Chondrocyte (in vitro differentiated cells): ENCODE data around the gene PITX3. TPM values are rescaled to one million over a fixed set of nuclear protein-coding genes. Genes with fewer than 3 reads are reported as not detected.

Experiments
- DNase-seq: peaks from one replicate; pipeline ENCODE4 v3.0.0; 2021; ENCODE audit warnings: mixed read lengths, low spot score
- H3K27ac Mint-ChIP-seq: one replicate; pipeline ENCODE4 v1.8.0; 2021; ENCODE audit warnings: mild to moderate bottlenecking, moderate library complexity, mixed read lengths; ENCODE audit not compliant: unreplicated experiment
- H3K27me3 Mint-ChIP-seq: 2 replicates; pipeline ENCODE4 v1.8.0; 2021; ENCODE audit warnings: low read depth, mixed read lengths
- H3K36me3 Mint-ChIP-seq: 2 replicates; pipeline ENCODE4 v1.8.0; 2021; ENCODE audit warnings: low read depth, mixed read lengths
- H3K4me1 Mint-ChIP-seq: 2 replicates; pipeline ENCODE4 v1.8.0; 2021; ENCODE audit warnings: low read depth, mild to moderate bottlenecking, mixed read lengths
- H3K4me3 Mint-ChIP-seq: one replicate; pipeline ENCODE4 v1.8.0; 2021; ENCODE audit warnings: mild to moderate bottlenecking, moderate library complexity, mixed read lengths; ENCODE audit not compliant: unreplicated experiment
- H3K9me3 Mint-ChIP-seq: 2 replicates; pipeline ENCODE4 v1.8.0; 2021; ENCODE audit warnings: low read depth, mixed read lengths
- CTCF ChIP-seq: fragments of 200-600 bp; sonication (generic); IDR thresholded peaks from 2 replicates; pipeline ENCODE4 v1.5.0; 2021; ENCODE audit warnings: antibody characterized with exemption, mild to moderate bottlenecking, moderate library complexity
- total RNA-seq: library from RNA; stranded (reverse); gene quantifications from 3 replicates; pipeline ENCODE4 v1.2.1, GENCODE V29; 2021

The PITX3 gene
- total RNA-seq, 1 donor from 2014 or later: not detected

- no peak for DNase-seq
- Mint-ChIP-seq H3K27ac (peak overlapping the region; percentile 85), H3K4me3 (peak overlapping the region; percentile 80), H3K36me3 (no peaks in the 10 kb centered on the region), H3K27me3 (peaks cover 17% of the 10 kb centered on the region), H3K9me3 (no peaks in the 10 kb centered on the region), H3K4me1 (peaks cover 32% of the 10 kb centered on the region)
- no peak for TF ChIP-seq CTCF
Observed at GRCh38 chr10:102242118-102242485, 790 bp upstream of the PITX3 start.

GRCh38 chr10:102241032-102241443 lies 274 bp downstream of the PITX3 start:
- H3K27me3 Mint-ChIP-seq: peaks cover 26% of the 10 kb centered on the region
- H3K4me3 Mint-ChIP-seq: peak overlapping the region; percentile 80
- H3K27ac Mint-ChIP-seq: no peak overlapping the region
- no peaks in the 10 kb centered on the region for H3K36me3 Mint-ChIP-seq
- no peak for DNase-seq
- no peak for TF ChIP-seq CTCF
- peaks cover 22% of the 10 kb centered on the region for H3K4me1 Mint-ChIP-seq
- no peaks in the 10 kb centered on the region for H3K9me3 Mint-ChIP-seq

GRCh38 chr10:102240467-102241031 lies 763 bp downstream of the PITX3 start:
- Mint-ChIP-seq H3K27me3 (peaks cover 27% of the 10 kb centered on the region), H3K4me3 (peak overlapping the region; percentile 80), H3K27ac (no peak overlapping the region), H3K9me3 (no peaks in the 10 kb centered on the region), H3K4me1 (peaks cover 24% of the 10 kb centered on the region), H3K36me3 (no peaks in the 10 kb centered on the region)
- no peak for TF ChIP-seq CTCF
- no peak for DNase-seq

GRCh38 chr10:102237711-102238252 lies 3.5 kb downstream of the PITX3 start:
- no peak for TF ChIP-seq CTCF
- Mint-ChIP-seq H3K9me3 (no peaks in the 10 kb centered on the region), H3K27ac (no peak overlapping the region), H3K4me3 (no peak overlapping the region), H3K27me3 (peaks cover 27% of the 10 kb centered on the region), H3K4me1 (peaks cover 18% of the 10 kb centered on the region), H3K36me3 (no peaks in the 10 kb centered on the region)
- DNase-seq: no peak

GRCh38 chr10:102236006-102236405 lies 5.3 kb downstream of the PITX3 start:
- H3K27ac Mint-ChIP-seq: no peak overlapping the region
- no peak for DNase-seq
- TF ChIP-seq CTCF: no peak
- H3K9me3 Mint-ChIP-seq: no peaks in the 10 kb centered on the region
- peaks cover 10% of the 10 kb centered on the region for H3K4me1 Mint-ChIP-seq
- peaks cover 27% of the 10 kb centered on the region for H3K27me3 Mint-ChIP-seq
- H3K36me3 Mint-ChIP-seq: no peaks in the 10 kb centered on the region
- no peak overlapping the region for H3K4me3 Mint-ChIP-seq
